ENCODE measurements around the gene CRACDL. TPM values are rescaled to one million over a fixed set of nuclear protein-coding genes. Genes with fewer than 3 reads are reported as not detected.

The CRACDL gene
- total RNA-seq, 1 donor from 2014 or later: 1.6 TPM

DNA sequence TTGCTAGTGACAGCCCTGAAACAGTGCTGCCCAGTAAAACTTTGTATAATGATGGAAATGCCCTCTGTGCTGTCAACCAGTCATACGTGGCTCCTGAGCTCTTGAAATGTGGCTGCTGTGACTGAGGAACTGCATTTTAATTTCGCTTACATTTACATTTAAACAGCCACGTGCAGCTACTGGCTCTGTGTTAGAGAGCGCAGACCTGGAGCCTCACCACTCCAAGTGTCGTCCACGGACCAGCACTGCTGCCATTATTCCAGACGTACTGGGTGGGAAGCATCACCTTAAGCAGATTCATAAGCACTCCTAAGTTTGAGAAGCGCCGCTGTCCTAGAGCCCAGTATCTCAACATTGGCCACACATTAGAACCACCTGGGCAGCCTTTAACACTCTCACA, 128.1 kb downstream of the CRACDL start:
- Mint-ChIP-seq H3K36me3 (ENCODE audit: insufficient read depth) (no peaks in the 10 kb centered on the region), H3K27ac (no peak overlapping the region), H3K4me3 (ENCODE audit: low read depth) (no peak overlapping the region), H3K9me3 (ENCODE audit: low read depth) (no peaks in the 10 kb centered on the region), H3K4me1 (ENCODE audit: low read depth) (peaks cover 29% of the 10 kb centered on the region), H3K27me3 (peaks cover 36% of the 10 kb centered on the region)
- TF ChIP-seq, protein P1, sequence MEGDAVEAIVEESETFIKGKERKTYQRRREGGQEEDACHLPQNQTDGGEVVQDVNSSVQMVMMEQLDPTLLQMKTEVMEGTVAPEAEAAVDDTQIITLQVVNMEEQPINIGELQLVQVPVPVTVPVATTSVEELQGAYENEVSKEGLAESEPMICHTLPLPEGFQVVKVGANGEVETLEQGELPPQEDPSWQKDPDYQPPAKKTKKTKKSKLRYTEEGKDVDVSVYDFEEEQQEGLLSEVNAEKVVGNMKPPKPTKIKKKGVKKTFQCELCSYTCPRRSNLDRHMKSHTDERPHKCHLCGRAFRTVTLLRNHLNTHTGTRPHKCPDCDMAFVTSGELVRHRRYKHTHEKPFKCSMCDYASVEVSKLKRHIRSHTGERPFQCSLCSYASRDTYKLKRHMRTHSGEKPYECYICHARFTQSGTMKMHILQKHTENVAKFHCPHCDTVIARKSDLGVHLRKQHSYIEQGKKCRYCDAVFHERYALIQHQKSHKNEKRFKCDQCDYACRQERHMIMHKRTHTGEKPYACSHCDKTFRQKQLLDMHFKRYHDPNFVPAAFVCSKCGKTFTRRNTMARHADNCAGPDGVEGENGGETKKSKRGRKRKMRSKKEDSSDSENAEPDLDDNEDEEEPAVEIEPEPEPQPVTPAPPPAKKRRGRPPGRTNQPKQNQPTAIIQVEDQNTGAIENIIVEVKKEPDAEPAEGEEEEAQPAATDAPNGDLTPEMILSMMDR (IDR thresholded peaks at IDR 0.05; ENCODE audit: unreplicated experiment): no peak
- DNase-seq (ENCODE audit: low spot score, unreplicated experiment): no peak

DNA sequence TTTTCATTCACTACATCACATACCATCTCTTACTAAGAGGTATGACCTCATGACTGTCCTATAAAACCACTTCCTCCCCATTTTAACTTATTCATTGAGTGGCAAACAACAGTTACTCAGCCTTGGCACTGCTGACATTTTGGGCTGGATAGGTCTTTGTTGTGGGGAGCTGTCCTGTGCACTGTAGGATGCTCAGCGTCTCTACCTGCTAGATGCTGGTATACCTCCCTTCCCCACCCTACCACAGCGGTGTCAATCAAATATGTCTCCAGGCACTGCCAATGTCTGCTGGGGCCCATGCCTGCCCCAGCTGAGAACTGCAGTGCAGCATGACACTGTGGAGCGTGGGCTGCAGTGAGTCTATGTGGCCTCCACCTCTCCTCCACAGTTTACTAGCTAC, 128.8 kb downstream of the CRACDL start:
- Mint-ChIP-seq H3K27ac (no peak overlapping the region), H3K36me3 (ENCODE audit: insufficient read depth) (no peaks in the 10 kb centered on the region), H3K27me3 (peaks cover 37% of the 10 kb centered on the region), H3K4me1 (ENCODE audit: low read depth) (peaks cover 29% of the 10 kb centered on the region), H3K4me3 (ENCODE audit: low read depth) (no peak overlapping the region), H3K9me3 (ENCODE audit: low read depth) (no peaks in the 10 kb centered on the region)
- TF ChIP-seq, protein P1 (IDR thresholded peaks at IDR 0.05; ENCODE audit: unreplicated experiment): no peak
- DNase-seq (ENCODE audit: low spot score, unreplicated experiment): no peak

DNA sequence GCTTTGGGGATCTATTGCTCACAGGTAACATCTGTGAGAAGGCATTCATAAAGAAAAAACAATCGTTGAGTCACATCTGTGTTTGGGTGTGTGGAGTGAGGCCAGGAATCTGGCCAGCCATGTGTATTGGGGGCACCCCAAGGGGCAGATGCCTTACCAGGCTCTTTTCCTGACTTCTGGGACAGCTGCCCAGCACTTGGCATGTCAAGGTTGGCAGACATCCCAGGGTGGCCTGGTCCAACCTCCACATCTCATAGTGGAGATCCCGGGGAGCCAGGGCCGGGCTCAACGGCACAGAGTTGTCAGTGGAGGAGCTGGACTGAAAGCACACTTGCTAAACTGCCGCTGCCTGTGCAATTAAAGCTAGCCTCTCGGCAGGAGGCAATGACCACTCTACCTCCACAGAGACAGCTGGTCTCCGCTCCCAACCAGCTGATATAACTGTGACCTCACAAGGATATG, 129.8 kb downstream of the CRACDL start:
- H3K27me3 Mint-ChIP-seq: peaks cover 40% of the 10 kb centered on the region
- H3K36me3 Mint-ChIP-seq (ENCODE audit: insufficient read depth): no peaks in the 10 kb centered on the region
- no peak overlapping the region for H3K27ac Mint-ChIP-seq
- no peaks in the 10 kb centered on the region for H3K9me3 Mint-ChIP-seq (ENCODE audit: low read depth)
- peaks cover 29% of the 10 kb centered on the region for H3K4me1 Mint-ChIP-seq (ENCODE audit: low read depth)
- TF ChIP-seq, protein P1 (IDR thresholded peaks at IDR 0.05; ENCODE audit: unreplicated experiment): no peak
- no peak for DNase-seq (ENCODE audit: low spot score, unreplicated experiment)
- no peak overlapping the region for H3K4me3 Mint-ChIP-seq (ENCODE audit: low read depth)

DNA sequence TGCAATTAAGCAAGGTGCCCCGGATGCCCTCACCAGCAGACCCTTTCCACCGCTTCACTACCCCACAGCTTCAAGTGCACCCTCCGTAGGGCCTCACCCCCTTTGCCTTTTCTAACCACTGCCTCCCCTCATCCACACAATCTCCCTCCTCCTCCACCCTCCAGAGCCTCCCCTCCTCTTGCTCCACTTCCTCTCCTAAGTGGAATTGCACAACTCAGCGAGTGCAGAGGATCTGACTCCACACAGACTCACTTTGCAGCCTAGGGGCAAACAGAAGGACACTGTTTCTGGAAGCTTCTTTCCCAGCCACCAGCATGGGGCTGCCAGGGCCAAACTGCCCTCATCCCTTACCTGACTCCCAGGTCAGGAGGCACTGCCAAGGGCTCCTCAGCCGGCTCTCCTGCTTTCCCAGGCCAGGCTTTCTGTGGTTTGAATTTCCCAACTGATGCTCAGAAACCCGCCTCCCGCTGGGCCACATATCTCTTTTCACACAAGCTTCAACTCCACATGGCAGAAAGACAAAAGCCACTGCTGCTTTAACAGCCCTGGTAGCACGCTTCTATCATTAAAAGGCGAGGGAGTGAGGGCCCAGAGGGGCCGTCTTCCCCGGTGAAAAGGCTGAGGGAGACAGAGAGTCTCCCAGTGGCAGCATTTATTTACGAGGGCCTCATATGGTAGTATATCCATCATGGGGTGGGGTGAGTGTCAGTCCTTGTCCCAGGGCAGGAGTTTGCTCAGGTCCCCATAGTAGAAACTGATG, 130.4 kb downstream of the CRACDL start:
- H3K4me3 Mint-ChIP-seq (ENCODE audit: low read depth): no peak overlapping the region
- H3K9me3 Mint-ChIP-seq (ENCODE audit: low read depth): no peaks in the 10 kb centered on the region
- no peak overlapping the region for H3K27ac Mint-ChIP-seq
- TF ChIP-seq, protein P1 (IDR thresholded peaks at IDR 0.05; ENCODE audit: unreplicated experiment): no peak
- H3K27me3 Mint-ChIP-seq: peaks cover 42% of the 10 kb centered on the region
- DNase-seq (ENCODE audit: low spot score, unreplicated experiment): no peak
- H3K4me1 Mint-ChIP-seq (ENCODE audit: low read depth): peaks cover 28% of the 10 kb centered on the region
- no peaks in the 10 kb centered on the region for H3K36me3 Mint-ChIP-seq (ENCODE audit: insufficient read depth)

DNA sequence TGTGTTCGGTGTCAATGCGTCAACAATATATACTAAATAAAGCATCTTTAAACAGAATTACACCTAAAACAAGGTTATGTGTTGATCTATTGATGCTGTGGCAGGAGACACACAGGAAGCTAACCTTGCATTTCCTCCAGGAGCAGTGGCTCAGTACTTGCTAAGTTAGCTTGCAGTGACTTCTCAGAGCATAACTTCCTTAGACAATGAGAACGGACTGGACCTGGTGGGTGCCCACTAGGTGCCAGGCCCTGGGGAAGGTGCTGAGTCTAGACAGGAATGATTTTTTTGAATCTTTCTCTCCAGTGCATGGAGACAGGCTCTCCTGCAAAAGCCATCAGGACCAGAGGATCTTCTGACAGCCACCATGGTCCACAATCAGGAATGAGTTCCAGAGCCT, 131.3 kb downstream of the CRACDL start:
- H3K4me3 Mint-ChIP-seq (ENCODE audit: low read depth): no peak overlapping the region
- no peaks in the 10 kb centered on the region for H3K36me3 Mint-ChIP-seq (ENCODE audit: insufficient read depth)
- no peak for DNase-seq (ENCODE audit: low spot score, unreplicated experiment)
- peaks cover 22% of the 10 kb centered on the region for H3K4me1 Mint-ChIP-seq (ENCODE audit: low read depth)
- TF ChIP-seq, protein P1 (IDR thresholded peaks at IDR 0.05; ENCODE audit: unreplicated experiment): no peak
- H3K27me3 Mint-ChIP-seq: peaks cover 41% of the 10 kb centered on the region
- no peak overlapping the region for H3K27ac Mint-ChIP-seq
- H3K9me3 Mint-ChIP-seq (ENCODE audit: low read depth): no peaks in the 10 kb centered on the region
